ENCODE results near the gene YJU2.

DNA sequence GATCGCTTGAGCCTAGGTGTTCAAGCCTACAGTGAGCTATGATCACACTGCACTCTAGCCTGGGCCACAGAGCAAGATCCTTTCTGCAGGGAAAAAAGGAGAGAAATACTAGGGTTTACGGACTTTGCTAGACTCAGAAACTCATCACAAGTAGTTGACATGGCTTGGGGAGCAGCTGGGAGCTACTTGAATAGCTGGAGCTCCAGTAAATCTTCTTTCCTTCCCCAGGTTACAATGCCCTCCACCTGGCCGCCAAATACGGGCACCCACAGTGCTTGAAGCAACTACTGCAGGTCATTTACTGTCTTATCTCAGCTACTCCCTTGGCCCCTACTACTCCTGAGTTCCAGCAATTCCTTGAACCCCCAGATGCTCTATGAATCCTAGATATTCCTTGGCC, 45.1 kb upstream of the YJU2 start:
- TF ChIP-seq ZBTB33 (IDR thresholded peaks at IDR 0.05; ENCODE audit: extremely low read depth, insufficient replicate concordance, low read length), result no peak
- no peak for TF ChIP-seq CTCF (IDR thresholded peaks at IDR 0.05 in 2 of 3, conservative IDR thresholded peaks at IDR 0.05 in 1 of 3; ENCODE audit: borderline replicate concordance in 1 of 3, insufficient read depth in 1 of 3, low read depth in 2 of 3, low read length in 2 of 3)
- no peak for TF ChIP-seq EZH2phosphoT487 (IDR thresholded peaks at IDR 0.05; ENCODE audit: borderline replicate concordance)
- no peak for TF ChIP-seq POLR2AphosphoS5 (IDR thresholded peaks at IDR 0.05; ENCODE audit: low read depth, low read length)
- no peak for TF ChIP-seq FOSL1 (IDR thresholded peaks at IDR 0.05; ENCODE audit: low read depth)
- no peak for TF ChIP-seq TCF7L2 (IDR thresholded peaks at IDR 0.05; ENCODE audit: borderline replicate concordance, extremely low read depth, insufficient read depth, insufficient read length)
- TF ChIP-seq CEBPB (IDR thresholded peaks at IDR 0.05; ENCODE audit: low read depth), result no peak
- no peak for TF ChIP-seq POLR2A (IDR thresholded peaks at IDR 0.05; ENCODE audit: borderline replicate concordance, extremely low read depth, insufficient read depth, insufficient read length)
- no peak for TF ChIP-seq SIN3A (IDR thresholded peaks at IDR 0.05; ENCODE audit: low read depth)
- TF ChIP-seq, protein P1, sequence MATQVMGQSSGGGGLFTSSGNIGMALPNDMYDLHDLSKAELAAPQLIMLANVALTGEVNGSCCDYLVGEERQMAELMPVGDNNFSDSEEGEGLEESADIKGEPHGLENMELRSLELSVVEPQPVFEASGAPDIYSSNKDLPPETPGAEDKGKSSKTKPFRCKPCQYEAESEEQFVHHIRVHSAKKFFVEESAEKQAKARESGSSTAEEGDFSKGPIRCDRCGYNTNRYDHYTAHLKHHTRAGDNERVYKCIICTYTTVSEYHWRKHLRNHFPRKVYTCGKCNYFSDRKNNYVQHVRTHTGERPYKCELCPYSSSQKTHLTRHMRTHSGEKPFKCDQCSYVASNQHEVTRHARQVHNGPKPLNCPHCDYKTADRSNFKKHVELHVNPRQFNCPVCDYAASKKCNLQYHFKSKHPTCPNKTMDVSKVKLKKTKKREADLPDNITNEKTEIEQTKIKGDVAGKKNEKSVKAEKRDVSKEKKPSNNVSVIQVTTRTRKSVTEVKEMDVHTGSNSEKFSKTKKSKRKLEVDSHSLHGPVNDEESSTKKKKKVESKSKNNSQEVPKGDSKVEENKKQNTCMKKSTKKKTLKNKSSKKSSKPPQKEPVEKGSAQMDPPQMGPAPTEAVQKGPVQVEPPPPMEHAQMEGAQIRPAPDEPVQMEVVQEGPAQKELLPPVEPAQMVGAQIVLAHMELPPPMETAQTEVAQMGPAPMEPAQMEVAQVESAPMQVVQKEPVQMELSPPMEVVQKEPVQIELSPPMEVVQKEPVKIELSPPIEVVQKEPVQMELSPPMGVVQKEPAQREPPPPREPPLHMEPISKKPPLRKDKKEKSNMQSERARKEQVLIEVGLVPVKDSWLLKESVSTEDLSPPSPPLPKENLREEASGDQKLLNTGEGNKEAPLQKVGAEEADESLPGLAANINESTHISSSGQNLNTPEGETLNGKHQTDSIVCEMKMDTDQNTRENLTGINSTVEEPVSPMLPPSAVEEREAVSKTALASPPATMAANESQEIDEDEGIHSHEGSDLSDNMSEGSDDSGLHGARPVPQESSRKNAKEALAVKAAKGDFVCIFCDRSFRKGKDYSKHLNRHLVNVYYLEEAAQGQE (IDR thresholded peaks at IDR 0.05; ENCODE audit: low read depth), result no peak
